ENCODE results near the gene AHI1. TPM values are rescaled to one million over a fixed set of nuclear protein-coding genes. Genes with fewer than 3 reads are reported as not detected.

Gene AHI1
- total RNA-seq, 1 experiment from 2014 or later: 22.8 TPM

- Histone ChIP-seq H3K4me3 (ENCODE audit: low read depth, low read length, poor library complexity, severe bottlenecking) (no peak overlapping the region), H3K27me3 (replicated peaks; ENCODE audit: insufficient read depth, low read depth, low read length, poor library complexity) (no peaks in the 10 kb centered on the region), H3K9me3 (ENCODE audit: low read depth, low read length, poor library complexity, severe bottlenecking) (no peaks in the 10 kb centered on the region), H3K36me3 (ENCODE audit: insufficient read depth, low read length, poor library complexity, severe bottlenecking) (no peaks in the 10 kb centered on the region), H3K27ac (ENCODE audit: low read depth, low read length, poor library complexity, severe bottlenecking) (no peak overlapping the region), H3K4me1 (ENCODE audit: insufficient read depth, low read length, poor library complexity, severe bottlenecking) (no peaks in the 10 kb centered on the region)
- no TSS peak for BruUV-seq (replicated peaks)
- ChIA-PET CTCF (no interaction called here), POLR2A (ENCODE audit: low non-redundant PET) (no interaction called here)
- no peak for DNase-seq (ENCODE audit: low spot score)
- intact Hi-C loops (cut with micrococcal nuclease; ENCODE audit: unreplicated experiment): no loop called here
- TF ChIP-seq EZH2 (IDR thresholded peaks at IDR 0.05; ENCODE audit: borderline replicate concordance, low read depth, low read length, poor library complexity, severe bottlenecking) (no peak), CTCF (conservative IDR thresholded peaks at IDR 0.05; ENCODE audit: low read depth, low read length) (no peak)
These were observed 28.1 kb upstream of the AHI1 start for GRCh38 chr6:135525594-135525993.

GRCh38 chr6:135522965-135523692 is 25.6 kb upstream of the AHI1 start:
- ChIA-PET POLR2A (ENCODE audit: low non-redundant PET) (no interaction called here), CTCF (no interaction called here)
- BruUV-seq (replicated peaks): no TSS peak

GRCh38 chr6:135521431-135521830 is 23.9 kb upstream of the AHI1 start:
- TF ChIP-seq EZH2 (IDR thresholded peaks at IDR 0.05; ENCODE audit: borderline replicate concordance, low read depth, low read length, poor library complexity, severe bottlenecking) (no peak), CTCF (conservative IDR thresholded peaks at IDR 0.05; ENCODE audit: low read depth, low read length) (no peak)
- Histone ChIP-seq H3K9me3 (ENCODE audit: low read depth, low read length, poor library complexity, severe bottlenecking) (peaks cover 4% of the 10 kb centered on the region), H3K4me3 (ENCODE audit: low read depth, low read length, poor library complexity, severe bottlenecking) (no peak overlapping the region), H3K27ac (ENCODE audit: low read depth, low read length, poor library complexity, severe bottlenecking) (no peak overlapping the region), H3K36me3 (ENCODE audit: insufficient read depth, low read length, poor library complexity, severe bottlenecking) (no peaks in the 10 kb centered on the region), H3K4me1 (ENCODE audit: insufficient read depth, low read length, poor library complexity, severe bottlenecking) (no peaks in the 10 kb centered on the region), H3K27me3 (replicated peaks; ENCODE audit: insufficient read depth, low read depth, low read length, poor library complexity) (no peaks in the 10 kb centered on the region)
- CTCF ChIA-PET: no interaction called here
- POLR2A ChIA-PET (ENCODE audit: low non-redundant PET): no interaction called here
- DNase-seq (ENCODE audit: low spot score): no peak
- BruUV-seq (replicated peaks): no TSS peak
- intact Hi-C loops (cut with micrococcal nuclease; ENCODE audit: unreplicated experiment): no loop called here

More at GRCh38 chr6:135522965-135523692, 25.6 kb upstream of the AHI1 start:
- H3K9me3 ChIP-seq (ENCODE audit: low read depth, low read length, poor library complexity, severe bottlenecking): no peaks in the 10 kb centered on the region
- no peaks in the 10 kb centered on the region for H3K4me1 ChIP-seq (ENCODE audit: insufficient read depth, low read length, poor library complexity, severe bottlenecking)
- no peak overlapping the region for H3K4me3 ChIP-seq (ENCODE audit: low read depth, low read length, poor library complexity, severe bottlenecking)
- intact Hi-C loops (cut with micrococcal nuclease; ENCODE audit: unreplicated experiment): no loop called here
- no peaks in the 10 kb centered on the region for H3K36me3 ChIP-seq (ENCODE audit: insufficient read depth, low read length, poor library complexity, severe bottlenecking)
- DNase-seq (ENCODE audit: low spot score): no peak
- no peak overlapping the region for H3K27ac ChIP-seq (ENCODE audit: low read depth, low read length, poor library complexity, severe bottlenecking)
- no peak for TF ChIP-seq CTCF (conservative IDR thresholded peaks at IDR 0.05; ENCODE audit: low read depth, low read length)
- no peak for TF ChIP-seq EZH2 (IDR thresholded peaks at IDR 0.05; ENCODE audit: borderline replicate concordance, low read depth, low read length, poor library complexity, severe bottlenecking)
- H3K27me3 ChIP-seq (replicated peaks; ENCODE audit: insufficient read depth, low read depth, low read length, poor library complexity): no peaks in the 10 kb centered on the region
